ENCODE data around the gene CDC42EP5.
A peak's percentile ranks its signal among the peaks of the same experiment; 100 is the strongest.

The CDC42EP5 gene

DNA sequence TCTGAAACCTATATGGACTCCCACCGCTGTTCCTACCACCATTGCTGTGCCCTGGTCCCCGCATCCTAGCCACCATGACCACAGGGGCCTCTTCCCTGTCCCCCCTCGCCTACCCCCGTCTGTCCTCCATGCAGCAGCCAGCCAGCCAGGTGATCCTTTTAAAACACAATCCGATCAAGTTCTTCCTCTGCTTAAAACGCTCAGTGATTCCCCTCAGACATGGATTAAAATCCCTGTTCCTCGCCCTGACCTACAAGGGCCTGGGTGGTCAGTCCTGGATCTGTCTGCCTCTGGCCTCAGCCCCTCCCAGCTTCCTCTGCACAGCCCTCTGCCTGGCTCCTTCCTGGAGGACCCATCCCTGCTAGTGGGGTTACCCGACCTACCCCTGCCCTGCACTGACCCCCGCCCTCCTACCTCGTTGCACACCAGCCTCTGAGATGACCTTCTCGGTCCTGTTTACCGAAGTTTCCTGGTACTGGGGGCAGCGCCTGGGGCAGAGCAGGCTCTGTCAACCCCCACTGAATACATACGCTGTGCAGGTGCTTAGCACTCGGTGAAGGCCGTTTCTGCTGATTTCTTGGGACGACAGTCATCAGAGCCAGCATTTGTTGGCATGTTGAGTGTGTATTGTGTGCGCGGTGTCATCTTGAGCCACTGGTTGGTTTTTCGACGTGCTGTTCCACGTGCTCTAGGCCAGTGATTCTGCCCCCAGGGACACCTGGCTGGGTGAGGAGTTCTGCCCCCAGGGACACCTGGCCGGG lies 38.8 kb downstream of the CDC42EP5 start:
- FAIRE-seq: no peak

DNA sequence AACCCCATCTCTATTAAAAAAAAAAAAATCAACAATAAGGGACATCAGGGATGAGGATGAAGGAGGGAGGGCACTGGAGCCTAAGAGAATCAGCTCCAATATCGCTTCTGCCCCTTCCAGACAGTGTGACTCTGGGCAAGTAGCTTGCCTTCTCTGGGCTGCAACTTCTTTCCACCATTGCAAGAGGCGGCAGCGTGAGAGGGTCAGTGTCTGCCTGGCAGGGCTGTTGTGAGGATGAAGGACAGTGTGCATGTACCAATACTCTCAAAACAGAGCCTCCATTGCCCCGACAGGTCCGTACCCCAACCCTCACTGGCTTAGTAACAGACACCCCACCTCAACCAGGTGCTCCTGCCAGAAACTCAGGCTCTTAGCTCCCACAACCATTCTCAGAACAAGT lies 39.4 kb downstream of the CDC42EP5 start:
- FAIRE-seq (no peak), DNase-seq (ENCODE audit: insufficient read length, low spot score) (no peak)
- no peak for TF ChIP-seq POLR2A (IDR thresholded peaks at IDR 0.05; ENCODE audit: low read depth, low read length)

More for the DNA sequence above, 38.8 kb downstream of the CDC42EP5 start:
- no peak for TF ChIP-seq POLR2A (IDR thresholded peaks at IDR 0.05; ENCODE audit: low read depth, low read length)
- DNase-seq (ENCODE audit: insufficient read length, low spot score): no peak

DNA sequence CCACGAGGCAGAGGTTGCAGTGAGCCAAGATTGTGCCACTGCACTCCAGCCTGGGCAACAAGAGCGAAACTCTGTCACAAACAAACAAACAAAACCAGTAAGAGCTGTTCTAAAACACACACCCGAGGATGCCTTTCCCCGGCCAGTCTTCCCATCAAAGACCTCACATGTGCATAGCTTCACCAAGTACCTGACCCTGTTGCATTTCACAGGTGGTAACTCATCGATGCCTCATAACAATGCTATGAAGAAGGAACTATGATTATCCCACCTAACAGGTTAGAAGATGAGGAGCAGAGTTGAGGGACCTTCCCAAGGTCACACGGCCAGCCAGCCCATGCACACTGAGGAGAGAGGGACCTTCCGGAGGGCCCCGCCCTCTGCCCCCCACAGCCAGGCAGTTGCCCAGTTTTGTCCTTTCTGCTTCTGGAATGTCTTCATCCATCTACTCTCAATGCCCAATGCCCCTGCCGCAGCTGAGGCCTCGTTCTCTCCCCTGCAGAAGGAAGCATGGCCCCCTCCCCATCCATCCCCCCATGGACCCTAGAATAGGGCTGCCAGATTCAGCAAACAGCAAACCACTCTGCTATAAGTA lies 40.9 kb downstream of the CDC42EP5 start:
- FAIRE-seq: no peak
- TF ChIP-seq POLR2A (IDR thresholded peaks at IDR 0.05; ENCODE audit: low read depth, low read length): no peak

DNA sequence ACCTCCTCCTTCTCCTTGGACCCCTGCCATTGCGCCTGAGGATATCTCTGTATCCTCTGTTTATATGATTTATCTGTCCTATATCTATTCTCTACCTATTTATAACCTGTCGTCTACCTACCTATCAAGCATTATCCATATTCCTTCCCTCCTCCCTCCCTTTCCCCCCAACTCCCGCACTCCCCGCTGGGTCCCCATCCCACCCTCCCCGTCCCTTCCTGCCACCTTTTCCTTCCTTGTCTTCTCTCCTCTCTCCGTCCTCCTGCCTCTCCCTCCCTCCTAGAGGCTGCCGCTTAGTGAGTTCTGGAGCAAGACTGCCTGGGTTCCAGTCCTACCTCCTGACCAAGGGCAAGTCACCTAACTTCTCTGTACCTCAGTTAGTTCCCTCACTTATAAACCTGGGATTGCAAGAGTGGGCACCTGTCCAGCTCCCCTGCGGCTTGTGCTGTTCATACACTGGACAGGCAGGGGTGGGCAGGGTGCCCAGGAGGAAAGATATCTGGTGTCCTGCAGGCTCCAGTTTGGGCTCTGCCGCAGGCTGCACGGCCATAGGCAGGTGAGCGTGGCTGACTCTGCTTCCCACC lies 41.7 kb downstream of the CDC42EP5 start:
- FAIRE-seq: no peak
- no peak for DNase-seq (ENCODE audit: insufficient read length, low spot score)
- TF ChIP-seq POLR2A (IDR thresholded peaks at IDR 0.05; ENCODE audit: low read depth, low read length): no peak

More for the DNA sequence above, 40.9 kb downstream of the CDC42EP5 start:
- no peak for DNase-seq (ENCODE audit: insufficient read length, low spot score)

DNA sequence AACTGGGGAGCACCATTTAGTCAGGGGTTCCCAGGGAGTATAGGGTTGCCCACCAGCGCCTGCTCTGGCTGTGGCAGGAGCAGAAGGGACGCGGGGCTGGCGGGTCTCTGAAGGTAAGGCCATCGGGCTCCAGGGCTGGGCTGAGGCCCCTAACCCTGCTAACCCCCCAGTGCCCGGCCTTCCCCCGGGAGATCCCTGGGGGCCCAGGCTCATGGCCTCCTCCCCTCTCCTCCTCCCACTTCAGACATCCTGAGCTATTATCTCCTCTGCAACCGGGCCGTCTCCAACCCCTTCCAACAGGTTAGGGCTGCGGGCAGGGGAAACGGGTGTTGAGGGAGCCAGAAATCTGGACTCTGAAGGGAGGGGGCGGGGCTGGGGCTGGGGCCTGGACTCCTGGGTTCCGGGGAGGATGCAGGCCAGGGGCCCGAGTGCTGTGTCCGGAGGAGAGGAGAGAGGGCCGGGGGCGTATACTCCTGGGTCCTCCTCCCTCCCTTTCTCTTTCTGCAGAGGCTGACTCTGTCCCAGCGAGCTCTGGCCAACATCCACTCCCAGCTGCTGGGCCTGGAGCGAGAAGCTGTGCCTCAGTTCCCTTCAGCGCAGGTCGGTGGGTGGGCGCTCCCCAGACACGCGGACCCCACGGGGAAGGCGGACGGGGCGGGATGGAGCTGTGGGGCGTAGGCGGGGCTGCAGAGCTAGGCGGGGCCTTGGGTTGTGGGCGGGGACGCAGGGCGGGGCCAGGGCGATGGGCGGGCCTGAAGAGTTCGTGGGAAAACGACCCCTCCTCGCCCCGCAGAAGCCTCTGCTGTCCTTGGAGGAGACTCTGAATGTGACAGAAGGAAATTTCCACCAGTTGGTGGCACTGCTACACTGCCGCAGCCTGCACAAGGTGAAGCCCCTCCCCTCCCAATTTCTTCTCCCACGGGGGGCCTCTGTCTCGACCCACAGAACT lies 42.5 kb downstream of the CDC42EP5 start:
- FAIRE-seq: no peak
- no peak for DNase-seq (ENCODE audit: insufficient read length, low spot score)
- TF ChIP-seq POLR2A (IDR thresholded peaks at IDR 0.05; ENCODE audit: low read depth, low read length): no peak; the same call in 1 of the 2 replicates

DNA sequence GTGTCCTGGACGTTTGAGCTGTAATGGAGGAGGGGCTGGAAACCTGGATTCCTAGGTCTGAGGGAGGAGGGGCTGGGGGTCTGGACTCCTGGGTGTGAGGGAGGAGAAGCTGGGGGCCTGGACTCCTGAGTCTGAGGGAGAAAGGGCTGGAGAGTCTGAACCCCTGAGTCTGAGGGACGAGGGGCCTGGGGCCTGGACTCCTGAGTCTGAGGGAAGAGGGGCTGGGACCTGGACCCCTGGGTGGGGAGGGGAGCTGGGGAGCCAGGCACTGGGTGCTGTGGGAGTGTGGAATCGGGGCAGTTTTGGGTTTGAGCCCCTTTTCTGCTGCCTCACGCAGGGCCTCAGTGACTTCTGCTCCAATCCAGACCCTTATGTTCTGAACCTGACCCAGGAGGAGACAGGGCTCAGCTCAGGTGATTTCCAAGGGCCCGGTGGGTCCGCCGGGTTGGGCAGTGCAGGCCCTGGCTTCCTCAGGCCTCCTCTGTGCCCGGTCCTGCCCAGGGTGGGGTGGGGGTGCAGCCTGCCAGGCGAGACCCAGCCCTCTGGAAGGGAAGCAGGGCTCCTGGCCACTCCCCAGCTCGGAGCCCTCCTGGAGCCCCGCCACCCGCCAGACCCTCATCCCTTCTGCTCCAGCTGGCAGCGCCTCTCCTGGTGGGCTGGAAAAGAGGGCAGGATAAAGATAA lies 43.4 kb downstream of the CDC42EP5 start:
- DNase-seq (ENCODE audit: insufficient read length, low spot score) (no peak), FAIRE-seq (no peak)
- no peak for TF ChIP-seq POLR2A (IDR thresholded peaks at IDR 0.05; ENCODE audit: low read depth, low read length)

DNA sequence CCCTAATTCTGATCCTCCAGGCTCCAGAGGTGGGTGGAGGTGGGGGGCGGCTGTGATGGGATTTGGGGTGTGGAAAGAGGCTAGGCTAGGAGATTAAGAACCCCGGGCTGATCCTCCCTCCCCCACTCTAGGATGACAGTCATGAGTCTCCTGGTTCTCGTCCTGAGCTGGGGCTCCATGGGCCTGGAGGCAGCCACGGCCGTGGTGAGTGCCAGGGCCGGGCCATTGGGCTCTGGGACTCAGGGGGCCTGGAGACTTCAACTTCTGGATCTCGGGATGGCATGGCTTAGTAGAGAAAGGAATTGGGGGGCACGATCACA lies 44.0 kb downstream of the CDC42EP5 start:
- DNase-seq (ENCODE audit: insufficient read length, low spot score): no peak
- no peak for FAIRE-seq
- TF ChIP-seq POLR2A (IDR thresholded peaks at IDR 0.05; ENCODE audit: low read depth, low read length): 0 out of 2 replicates have a peak, but pooled peaks have one; percentile 7

DNA sequence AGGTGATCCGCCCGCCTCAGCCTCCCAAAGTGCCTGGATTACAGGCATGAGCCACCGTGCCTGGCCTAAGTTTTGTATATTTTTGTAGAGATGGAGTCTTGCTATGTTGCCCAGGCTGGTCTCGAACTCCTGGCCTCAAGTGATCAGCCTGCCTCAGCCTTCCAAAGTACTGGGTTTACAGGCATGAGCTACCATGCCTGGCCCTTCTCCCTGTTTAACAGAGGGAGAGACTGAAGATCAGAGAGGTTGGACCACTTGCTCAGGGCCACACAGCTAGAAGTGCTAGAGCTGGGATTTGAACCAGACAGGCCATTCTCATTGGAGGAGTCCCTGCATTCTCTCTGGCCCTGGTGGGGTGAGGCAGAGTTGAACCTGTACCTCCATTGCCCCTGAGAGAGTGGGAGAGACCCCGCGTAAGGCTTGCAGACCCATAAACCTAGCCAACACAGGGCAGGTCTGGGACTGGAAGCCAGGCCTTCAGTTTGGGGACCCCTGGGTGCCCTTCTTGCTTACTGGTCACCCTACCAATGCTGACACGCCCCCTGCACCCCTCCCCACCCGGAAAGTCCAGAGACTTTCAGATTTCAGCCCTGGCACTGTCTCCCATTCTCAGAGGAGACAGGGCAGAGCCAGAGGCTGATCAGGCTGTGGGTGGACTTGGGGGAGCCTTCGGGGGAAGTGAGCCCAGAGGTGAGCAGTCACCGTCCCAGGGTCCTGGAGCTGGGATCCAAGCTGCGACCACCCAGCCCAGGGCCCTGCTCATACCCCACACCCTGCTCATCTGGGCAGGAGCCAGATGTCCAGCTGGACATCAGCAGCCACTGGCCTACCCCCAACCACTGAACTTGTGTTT lies 44.5 kb downstream of the CDC42EP5 start:
- FAIRE-seq (no peak), DNase-seq (ENCODE audit: insufficient read length, low spot score) (no peak)
- TF ChIP-seq POLR2A (IDR thresholded peaks at IDR 0.05; ENCODE audit: low read depth, low read length): no peak

DNA sequence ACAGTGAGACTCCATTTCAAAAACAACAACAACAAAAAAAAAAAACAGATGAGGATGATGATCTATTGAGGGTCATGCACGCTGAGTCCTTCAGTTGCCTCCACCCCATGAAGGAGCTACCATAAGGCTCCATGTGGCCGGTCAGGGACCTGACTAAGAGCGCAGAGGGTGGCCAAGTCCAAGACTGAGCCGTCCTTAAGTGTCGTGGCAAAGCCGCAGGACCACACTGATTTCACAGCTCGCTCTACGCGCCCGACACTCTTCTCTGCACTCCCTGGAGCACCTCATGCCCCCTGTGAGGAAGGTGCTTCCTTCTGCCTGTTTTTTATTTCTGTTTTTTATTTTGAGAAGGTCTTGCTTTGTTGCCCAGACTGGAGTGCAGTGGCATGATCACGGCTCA lies 45.5 kb downstream of the CDC42EP5 start:
- no peak for TF ChIP-seq POLR2A (IDR thresholded peaks at IDR 0.05; ENCODE audit: low read depth, low read length)
- DNase-seq (ENCODE audit: insufficient read length, low spot score): no peak
- FAIRE-seq: no peak

DNA sequence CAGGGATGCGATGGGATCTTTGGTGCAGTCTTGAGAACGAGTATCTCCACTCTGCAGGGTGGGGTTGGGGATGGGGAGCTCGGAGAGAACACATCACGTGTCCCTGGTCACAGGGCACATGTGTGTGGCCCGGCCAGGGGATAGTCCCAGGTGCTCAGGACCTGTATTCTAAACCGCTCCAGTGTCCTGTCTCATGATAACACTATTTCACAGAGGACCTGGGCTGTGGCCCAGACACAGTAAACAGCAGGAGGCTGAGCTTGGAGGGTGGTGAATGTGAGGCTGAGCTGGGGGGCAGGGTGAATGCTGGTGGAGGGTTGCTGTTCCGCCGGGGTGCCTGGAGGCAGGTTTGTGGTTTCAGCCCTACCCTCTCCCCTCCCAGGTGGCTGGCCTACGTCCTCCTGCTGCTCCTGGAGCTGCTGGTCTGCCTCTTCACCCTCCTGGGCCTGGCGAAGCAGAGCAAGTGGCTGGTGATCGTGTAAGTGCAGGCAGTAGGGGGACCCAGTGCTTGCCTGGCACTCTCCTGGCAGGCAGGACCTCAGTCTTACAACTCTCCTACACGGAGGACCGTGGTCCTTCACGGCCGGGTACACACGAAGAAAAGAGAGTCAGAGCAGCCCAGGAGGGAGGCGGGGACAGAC lies 46.7 kb downstream of the CDC42EP5 start:
- TF ChIP-seq POLR2A (IDR thresholded peaks at IDR 0.05; ENCODE audit: low read depth, low read length): peak; percentile 43; the same call in 1 of the 2 replicates
- FAIRE-seq (no peak), DNase-seq (ENCODE audit: insufficient read length, low spot score) (no peak)

DNA sequence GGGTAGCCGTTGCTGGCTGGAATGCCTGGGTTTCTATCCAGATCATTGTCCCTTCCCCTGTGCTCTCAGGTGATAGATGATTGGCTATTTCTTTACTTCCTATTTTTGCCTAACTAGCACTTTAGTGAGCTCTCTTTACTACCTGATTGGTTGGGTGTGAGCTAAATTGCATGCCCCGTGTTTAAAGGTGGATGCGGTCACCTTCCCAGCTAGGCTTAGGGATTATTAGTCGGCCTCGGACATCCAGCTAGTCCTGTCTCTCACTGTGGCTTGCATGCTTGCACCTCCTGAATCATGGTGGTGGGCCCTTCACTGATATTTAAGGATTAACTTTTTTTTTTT lies 47.7 kb downstream of the CDC42EP5 start:
- no peak for DNase-seq (ENCODE audit: insufficient read length, low spot score)
- no peak for FAIRE-seq
- TF ChIP-seq POLR2A (IDR thresholded peaks at IDR 0.05; ENCODE audit: low read depth, low read length): no peak

DNA sequence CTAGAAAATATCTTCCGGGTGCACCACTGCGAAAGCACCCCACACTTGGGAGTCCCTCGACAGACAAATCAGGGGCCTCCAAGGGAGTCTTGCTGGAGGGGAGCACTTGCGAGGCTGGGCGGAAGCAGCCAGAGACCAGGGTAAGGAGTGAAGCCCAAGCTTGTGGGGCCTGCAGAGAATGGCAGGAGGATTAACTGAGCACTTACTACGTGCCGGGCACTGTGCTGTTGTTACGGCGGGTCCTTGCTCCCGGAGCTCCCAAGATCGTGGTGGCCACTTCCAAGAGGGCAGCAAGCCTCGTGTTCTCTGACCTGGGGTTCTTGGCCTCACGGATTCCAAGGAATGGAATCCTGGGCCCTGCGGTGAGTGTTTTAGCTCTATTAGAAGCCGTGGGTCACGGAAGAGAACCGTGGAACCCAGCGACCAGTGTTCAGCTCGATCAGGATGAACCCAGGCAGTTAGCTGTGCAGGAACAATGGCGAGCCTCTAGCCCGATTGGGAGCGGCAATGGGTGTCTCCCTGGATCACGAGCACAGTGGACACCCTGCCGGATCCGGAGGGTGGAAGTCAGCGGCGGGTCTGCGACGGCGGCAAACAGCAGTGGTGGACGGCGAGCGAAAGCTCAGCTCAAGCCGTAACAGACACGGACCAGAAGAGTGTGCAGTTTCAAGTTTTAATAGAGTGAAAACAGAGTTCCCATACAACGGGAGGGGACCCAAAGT lies 48.3 kb downstream of the CDC42EP5 start:
- no peak for FAIRE-seq
- no peak for TF ChIP-seq POLR2A (IDR thresholded peaks at IDR 0.05; ENCODE audit: low read depth, low read length)

More for the DNA sequence above, 48.3 kb downstream of the CDC42EP5 start:
- DNase-seq (ENCODE audit: insufficient read length, low spot score): no peak
